Fibroblast of skin of left quadriceps (primary cell): Measurements from ENCODE around the gene HLCS.
A peak's percentile ranks its signal among the peaks of the same experiment; 100 is the strongest.

Experiments
- DNase-seq, 2 experiments: peaks; one replicate each; pipeline ENCODE4 v3.0.0-alpha.2; 2013; ENCODE audit warnings: low read depth in 2 of 2

The HLCS gene

DNA sequence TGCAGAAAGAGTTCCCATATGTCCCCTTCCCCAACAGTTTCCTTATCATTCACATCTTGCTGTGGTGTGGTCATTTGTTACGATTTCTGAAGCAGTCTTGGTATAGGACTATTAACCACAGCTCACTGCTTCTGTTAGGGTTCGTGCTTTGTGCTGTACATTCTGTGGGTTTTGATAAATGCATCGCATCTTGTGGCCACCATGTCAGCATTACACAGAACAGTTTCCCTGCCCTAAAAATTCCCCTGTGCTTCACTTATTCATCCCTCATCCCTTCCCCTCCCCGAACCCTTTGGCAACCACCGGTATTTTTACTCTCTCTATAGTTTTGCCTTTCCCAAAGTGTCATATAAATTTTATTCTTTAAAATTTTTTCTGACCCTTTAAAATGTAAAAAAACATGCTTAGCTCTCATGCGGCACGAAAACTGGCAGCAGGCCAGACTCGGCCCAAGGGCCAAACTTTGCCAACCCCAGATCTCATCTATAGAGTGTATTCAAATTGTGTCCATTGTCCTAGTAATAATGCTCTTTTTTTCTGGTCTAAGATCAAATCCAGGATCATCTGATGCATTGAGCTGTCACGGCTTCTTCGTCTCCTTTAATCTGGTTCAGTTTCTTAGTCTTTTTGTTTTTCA is 189.4 kb downstream of the HLCS start:
- no peak for DNase-seq

DNA sequence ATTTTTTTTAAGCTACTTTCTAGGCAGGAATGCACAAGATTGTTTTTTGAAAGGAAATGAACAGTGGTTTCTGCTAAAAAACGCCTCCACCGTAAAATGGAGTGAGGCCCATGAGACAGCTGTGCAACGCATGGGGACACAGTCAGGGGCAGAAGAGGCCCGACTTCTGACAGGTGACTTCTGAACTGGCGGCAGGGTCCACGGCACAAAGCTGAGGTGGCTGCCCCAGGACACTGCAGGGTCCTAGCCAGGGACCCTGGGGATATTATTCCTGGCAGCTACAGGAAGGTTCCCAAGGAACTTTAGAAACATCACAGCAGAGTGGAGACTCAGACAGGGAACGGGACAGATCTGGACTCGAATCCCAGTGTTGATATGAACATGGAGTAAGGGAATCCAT is 192.5 kb downstream of the HLCS start:
- no peak for DNase-seq

DNA sequence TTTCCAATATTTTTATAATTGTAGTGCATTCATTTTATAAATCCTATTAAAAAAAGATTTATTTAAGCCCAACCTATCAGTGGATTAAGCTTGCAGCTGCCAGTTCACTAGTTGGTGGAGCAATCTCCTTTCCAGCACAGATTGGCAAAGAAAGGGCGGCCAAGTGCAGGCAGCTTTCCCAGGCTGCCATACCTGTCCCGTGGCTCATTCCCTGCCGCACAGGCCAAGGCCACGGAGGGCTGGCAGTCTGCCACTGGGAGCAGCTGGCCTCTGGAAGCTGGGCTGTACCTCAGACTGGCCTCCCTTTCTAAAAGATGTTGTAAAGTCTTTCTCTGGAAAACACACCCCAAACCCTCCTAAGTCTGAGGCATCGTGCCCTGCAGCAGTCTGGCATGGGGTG is 193.4 kb downstream of the HLCS start:
- DNase-seq: peak in 1 of 2 experiments; percentile 26

DNA sequence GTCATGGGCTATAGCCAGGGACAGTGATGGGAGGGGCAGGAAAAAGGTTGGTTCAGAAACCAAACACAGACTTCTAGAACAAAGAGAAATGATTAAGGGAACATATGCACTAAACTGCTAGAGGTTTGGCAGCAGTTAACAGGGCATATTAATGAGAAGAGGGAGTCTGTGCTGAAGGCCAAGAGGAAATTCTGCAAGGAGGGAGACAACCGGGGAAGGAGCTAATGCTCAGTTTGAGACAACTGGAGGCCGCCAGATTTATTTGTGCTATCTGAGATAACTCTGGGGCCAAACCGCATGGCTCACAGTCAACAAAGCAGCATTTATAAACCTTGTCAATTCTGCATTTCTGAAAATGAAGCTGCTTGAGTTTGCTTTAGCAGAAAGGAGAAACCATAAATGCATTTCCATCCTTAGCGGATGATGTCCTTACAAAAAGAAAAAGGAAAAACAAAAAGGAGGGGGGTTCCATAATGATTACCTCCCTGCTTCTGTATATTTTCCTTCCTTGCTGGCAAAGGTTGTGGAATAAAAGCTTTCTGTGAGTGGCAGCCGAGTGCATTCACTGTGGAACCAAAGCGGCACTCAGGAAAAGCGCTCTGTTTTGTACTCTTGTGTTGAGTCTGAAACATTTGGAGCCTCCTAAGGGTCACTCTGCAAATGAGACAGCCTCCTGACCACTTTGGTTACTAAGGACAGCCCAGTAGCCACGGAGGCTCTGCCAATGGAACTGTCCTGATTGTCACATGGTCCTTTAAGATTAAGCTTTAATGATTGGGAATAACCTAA is 197.2 kb downstream of the HLCS start:
- DNase-seq: no peak

DNA sequence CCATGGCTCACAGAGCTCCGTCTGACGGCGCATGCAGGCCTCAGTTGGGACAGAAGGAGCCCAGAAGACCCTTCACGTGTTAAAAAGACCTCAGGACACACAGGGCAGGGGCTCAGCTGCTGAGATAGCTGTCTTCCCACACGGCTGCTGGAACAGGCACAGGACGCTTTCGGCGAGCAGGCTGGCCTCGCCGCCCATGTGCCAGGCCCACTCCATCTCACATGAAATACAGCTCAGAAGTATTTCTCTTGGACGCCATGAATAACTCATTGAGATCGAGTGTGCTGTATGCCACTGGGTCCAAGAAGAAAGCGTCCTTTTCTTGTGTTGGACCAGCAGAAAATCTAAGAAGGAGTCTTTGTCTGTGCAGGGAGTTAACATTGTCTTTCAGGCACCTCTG is 198.0 kb downstream of the HLCS start:
- no peak for DNase-seq

DNA sequence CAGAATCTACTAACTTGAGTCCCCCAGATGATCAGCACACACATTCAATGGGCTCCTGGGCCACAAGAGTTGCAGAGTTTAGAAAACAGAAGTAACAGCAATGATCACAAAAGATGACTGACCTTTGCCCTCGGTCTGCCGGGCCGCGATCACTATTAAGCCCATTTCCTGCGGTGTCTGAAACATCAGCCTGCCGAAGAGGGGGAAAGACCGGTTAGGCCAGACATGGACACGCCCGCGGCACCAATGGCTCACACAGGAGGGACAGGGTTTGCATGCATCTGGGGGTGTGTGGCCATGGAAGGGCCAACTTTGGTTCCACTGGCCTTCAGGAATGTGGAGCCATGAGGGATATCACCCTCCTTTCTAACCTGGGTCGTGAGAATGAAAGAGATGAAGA is 199.4 kb downstream of the HLCS start:
- no peak for DNase-seq

DNA sequence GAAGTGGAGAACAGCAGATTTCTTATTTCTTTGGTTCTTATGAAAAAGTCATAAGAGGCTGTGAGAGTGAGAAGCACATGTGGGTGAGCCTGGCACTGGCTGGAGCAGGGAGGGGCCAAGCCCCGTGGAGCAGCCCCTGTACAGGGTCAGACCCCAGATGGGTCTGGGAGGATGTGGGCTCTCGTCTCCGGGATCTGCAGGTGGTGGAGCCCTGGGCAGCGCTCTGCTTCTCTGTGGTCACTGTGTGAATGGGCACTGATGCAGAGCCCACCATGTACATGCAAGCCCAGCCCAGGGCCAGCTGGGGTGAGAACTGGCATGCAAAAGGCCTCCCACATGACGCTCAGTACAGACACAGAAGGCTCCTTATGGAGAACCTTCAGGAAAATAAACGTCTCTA is 200.0 kb downstream of the HLCS start:
- no peak for DNase-seq

DNA sequence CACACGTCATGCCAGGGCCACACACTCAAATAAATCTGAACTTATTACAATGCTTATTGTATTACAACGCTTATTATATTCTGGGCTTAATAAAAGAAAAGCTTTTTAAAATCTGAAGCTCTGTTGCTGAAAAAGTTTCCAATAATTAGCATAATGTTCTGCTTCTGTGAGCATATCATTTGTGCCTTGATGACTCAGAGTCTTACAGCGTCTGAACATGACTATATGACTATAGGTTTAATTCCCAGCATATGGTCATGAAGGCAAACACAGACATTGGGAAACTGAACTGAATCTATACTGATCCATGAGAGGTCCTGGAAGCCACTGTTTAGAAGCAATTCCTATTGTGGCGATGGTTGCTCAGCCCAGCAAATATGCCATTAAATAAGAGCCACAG is 201.2 kb downstream of the HLCS start:
- DNase-seq: peak; percentile 37 to 54

DNA sequence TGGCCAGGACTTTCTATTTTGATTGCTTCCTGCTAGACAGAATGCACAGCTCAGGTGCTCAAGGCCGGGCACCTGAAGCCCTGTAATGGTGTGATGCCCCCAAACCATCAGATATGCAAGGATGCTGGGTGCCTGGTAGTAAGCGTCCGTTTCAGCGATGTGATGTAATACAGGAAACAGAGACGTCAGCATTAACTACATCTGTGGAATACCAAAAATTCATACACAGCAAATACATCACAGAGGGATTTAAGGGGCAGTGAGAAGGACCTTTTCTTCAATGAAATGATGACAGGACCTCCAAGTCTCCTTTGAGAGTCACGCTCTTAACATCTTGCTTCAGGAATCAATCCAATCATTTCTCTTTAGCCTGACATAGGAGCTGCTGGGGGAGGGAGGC is 203.2 kb downstream of the HLCS start:
- DNase-seq: no peak

DNA sequence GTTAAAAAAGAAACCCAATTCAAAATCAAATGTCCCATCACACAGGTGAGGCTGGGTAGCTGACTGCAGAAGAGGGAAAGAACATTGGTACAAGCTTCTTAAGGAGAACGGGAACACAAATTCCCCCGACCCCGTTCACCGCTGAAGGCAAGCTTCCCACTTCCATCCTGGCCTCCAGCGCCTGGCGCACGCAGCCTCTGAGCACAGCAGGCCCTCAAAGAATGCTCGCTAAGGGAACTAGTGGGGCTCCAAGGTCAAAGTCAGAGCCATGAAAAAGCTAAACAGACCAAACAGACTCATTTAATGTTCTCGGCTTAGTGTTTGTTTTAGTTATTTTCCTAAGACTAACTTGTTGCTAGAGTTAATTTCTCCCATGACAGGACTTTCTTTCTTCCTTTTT is 203.8 kb downstream of the HLCS start:
- DNase-seq: no peak

DNA sequence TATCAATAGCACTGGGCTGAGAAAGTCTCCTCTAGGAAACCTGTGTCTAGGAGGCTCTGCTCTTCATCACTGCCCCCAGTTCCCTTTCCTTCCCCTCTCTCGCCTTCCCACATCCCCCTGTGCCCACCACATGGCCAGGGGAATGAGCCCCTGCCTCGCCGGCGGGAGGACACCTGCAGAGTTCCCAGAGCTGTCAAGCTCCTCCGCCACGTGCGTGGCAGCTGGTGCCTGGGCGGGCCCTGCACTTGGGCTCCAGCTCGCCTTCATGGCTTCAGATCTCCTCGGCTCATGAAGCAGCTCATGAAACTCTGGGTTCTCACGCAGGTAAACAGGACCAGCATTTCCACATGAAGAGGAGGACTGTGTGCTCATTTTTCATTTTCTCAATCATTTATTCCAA is 204.8 kb downstream of the HLCS start:
- no peak for DNase-seq

DNA sequence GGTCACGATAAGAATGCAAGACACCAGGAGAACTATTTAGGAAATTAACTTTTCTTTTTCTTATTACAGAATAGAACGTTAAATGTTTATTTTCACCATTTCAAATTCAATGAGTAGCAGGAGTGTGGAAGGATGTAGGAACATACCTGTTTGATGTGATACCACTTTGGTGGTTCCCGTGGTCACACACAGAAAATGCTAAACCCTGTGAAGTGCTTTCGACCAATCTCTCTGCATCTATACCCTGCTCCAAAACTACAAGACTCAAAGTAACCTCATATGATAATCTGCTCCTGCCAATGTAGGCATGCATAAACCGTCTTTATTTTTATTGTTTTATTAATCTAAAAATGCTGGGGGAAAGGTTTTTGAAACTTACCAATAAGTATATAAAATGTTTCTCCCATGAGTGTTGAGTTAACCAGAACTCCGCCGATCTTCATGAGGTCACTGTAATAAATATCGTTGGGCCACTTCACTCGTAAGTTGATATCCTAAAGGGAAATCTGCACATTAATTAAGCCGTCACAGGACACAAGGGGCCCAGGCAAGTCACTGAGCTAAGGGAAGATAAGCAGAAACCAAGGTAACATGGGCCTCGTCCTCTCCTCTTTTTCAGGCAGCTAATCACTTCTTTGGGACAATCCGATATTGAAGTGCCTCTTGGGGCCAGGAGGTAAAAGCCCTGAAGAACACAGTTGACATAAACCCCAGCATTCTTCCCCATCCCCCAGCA is 207.0 kb downstream of the HLCS start:
- no peak for DNase-seq

DNA sequence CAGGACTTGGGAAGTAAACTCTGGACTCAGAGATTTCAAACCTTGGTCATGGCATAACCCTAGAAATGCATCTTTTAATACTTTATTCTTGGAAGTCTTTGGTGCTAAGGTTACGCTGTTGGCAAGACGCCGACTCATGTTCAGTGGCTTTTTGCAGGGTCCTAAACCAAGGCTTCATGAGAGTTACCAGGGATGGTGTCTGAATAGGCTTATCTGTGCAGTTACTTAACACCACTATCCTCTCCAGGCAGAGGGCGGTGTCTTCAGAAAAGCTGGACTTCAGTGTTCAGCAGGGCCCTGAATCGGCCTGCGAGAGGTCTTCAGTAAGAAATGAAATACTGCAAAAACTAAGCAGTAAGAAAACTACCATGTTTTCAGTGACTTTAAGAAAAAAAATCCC is 209.3 kb downstream of the HLCS start:
- DNase-seq: no peak

DNA sequence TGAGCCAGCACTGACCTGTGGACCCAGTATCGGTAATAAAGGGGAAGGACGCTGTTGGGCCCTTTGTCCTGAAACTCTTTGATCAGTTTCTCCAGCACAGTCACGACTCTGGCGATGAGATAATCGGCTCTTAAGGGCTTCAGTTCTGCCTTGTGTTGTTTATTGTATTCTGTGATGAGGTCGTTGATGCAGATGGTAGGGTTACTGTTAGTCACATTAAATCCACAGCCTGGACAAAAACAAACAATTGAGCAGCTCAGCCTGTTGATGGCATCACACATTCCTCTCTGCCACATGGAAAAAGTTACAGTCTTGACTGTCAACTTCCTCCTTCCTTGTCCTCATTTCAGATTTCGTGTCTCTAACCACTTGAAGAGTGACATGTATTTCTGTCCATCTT is 209.9 kb downstream of the HLCS start:
- no peak for DNase-seq

DNA sequence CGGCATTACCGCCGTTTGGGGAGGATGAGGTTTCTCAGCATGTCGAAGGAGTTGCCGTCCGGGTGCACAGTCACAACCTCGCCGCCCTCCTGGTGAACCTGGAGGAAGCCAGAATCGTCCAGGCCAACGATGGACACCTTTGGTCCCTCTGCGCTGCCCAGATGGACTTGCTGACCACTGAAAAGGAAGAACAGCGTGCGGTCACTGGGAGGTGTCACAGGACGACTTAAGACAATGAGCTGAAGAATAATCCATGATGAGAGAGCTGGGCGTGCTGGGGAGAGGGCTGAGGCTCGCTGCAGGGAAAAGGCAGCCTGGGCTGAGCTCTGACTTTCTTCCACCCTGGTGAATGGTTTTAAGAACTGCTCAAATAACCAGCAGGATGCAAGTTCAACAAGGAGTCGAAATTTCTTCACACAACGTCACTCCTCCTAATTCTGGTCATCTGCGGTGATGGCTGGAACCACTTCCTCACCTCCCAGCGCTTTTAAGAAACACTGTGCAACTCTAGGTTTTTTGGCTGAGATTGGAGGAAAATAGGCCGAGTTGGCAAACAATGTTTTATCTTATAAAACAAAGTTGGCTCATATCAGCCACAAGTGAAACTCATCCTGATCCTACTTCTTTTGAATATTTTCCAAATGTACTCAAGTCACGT is 212.1 kb downstream of the HLCS start:
- DNase-seq: no peak

DNA sequence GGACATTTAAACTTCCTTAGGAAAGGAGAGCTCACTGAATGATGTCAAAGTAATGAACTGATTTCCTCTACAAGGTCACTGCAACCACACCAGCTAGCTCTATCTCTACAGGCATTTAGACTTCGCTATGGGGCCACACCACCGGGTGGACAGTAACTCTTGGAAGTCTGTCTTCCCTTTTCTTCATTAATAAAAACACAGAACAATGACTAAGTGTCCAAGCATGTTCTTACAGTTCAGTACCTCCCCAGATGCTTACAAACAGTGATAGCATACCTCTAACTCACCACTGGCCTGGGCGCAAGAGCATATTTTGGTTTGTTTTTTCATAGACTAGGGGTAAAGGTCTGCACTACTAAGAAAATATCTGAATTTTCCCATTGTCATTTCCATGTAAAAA is 212.9 kb downstream of the HLCS start:
- DNase-seq: peak in 1 of 2 experiments; percentile 32

DNA sequence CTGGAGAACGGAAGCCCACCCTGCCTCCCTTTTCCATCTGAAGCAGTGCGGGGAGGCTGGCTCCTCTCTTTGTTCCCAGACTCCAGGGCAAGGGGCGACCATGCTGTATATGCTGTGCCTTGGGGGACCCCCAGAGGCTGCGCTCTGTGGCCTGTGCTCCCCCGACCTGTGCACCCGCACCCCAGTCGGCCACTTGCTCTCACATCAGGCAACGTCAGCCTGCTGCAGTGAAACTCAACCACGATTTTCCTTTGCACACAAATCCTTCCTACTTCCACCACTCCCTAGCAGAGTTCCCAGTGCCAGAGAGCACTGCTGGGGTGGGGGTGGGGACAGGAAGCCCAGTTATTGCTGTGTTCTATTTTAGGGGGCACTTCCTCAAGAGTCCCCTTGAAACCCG is 215.1 kb downstream of the HLCS start:
- DNase-seq: no peak

DNA sequence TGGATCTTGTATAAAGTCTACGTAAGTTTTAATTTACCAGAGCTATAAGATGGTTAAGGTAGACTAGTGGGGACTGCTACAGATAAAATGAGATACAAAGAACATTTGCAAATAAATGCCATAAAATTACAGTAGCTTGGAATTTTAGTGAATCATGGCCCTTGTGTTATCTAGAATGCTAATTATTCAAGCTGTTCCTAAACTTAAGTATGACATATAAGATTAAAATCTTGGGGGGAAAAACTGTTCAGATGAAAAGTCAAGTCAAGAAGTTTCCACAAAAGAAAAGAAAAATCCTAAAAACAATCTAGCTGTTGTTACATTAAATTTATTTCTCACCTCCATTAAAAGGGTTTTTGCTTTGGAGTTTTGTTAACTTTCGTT is 215.9 kb downstream of the HLCS start:
- no peak for DNase-seq

DNA sequence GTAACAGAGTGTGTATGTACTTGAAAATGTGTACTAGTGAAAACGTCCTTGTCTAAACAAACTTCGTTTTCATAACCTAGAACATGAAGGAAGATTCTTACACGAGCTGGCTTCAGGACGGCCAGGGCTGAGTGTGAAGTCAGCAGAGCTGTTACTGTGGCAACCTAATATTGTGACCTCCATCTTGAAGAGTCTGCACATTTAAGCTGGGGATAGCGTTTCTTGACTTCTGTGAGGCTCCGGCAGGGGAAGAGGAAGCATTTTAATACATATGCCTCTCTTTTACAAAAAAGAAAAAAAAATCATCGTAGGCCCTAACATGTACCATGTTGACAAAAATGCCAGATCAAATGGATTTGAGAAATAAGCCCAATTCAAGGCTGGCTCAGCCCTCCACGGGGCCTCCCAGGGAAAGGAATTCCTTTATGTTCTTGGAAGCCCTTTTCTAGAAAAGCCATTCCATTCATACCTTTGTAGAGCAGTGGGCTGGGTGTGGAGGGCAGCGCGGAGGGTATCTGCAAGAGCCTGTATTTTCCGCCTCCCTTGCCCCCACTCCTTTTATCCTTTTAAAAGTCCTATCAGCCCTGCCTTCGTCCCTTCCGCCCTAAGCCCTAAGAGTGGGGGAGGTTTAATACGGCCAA is 216.4 kb downstream of the HLCS start:
- no peak for DNase-seq

DNA sequence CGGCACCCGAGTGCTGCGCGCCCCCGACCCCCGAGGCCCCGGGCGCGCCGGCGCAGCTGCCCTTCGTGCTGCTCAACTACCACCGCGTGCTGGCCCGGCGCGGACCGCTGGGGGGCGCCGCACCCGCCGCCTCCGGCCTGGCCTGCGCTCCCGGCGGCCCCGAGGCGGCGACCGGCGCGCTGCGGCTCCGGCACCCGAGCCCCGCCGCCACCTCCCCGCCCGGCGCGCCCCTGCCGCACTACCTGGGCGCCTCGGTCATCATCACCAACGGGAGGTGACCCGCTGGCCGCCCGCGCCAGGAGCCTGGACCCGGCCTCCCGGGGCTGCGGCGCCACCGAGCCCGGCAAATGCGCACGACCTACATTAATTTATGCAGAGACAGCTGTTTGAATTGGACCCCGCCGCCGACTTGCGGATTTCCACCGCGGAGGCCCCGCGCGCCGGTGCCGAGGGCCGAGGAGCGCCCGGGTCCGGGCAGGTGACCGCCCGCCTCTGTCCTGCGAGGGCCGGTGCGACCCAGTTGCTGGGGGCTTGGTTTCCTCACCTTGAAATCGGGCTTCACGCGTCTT is 218.6 kb downstream of the HLCS start:
- DNase-seq: no peak

DNA sequence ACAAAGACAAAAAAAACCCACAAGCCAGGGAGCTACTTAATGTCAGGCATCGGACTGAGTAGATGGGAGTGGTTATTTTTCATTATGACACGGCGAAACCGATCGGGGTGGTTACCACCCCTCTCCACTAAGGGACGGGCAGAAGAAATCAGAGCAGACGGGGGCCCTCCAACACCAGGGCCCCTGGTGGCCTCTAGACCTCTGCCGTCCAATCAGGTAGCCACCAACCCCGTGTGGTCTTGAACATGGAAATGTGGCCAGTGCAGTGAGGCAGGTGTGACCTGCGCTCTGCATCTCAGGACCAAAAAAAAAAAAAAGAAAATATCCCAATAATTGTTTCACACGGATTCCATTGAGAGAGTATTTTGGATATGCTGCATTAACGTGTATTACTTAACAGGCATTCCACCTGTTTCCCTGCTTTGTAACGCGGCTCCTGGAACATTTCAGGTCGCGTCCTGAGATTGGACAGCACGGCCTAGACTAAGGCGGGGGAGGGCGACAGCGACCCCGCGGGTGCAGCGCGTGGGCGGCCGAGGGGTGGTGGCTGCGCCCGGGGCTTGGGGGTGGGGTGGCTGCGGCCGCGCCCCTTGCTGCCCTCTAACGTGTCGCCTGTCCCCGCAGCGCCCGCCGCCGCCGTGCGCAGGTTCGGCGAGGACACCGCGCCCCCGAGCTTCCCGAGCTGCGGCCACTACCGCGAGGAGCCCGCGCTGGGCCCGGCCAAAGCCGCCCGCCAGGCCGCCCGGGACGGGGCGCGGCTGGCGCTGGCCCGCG is 219.2 kb downstream of the HLCS start:
- DNase-seq: no peak
